D721Med (cell line): ENCODE measurements around the gene ECT2L.

Experiments
- DNase-seq: peaks from one replicate; pipeline ENCODE4 v3.0.0; 2011; ENCODE audit warnings: low spot score; ENCODE audit not compliant: insufficient read length
- FAIRE-seq: peaks from 2 replicates; lab custom pipeline; 2011; peaks lifted over from hg19 to GRCh38; lab: Jason Lieb, UNC
- TF ChIP-seq, protein P1 (sequence below): IDR thresholded peaks from 2 replicates; pipeline ENCODE4 v1.5.1; 2012; ENCODE audit warnings: mild to moderate bottlenecking, control low read depth; ENCODE audit not compliant: insufficient read depth; ENCODE audit errors: missing control alignments

ECT2L gene

GRCh38 chr6:138803861-138804260, 8.0 kb downstream of the ECT2L start:
- FAIRE-seq (no peak), DNase-seq (no peak)
- TF ChIP-seq, protein P1, sequence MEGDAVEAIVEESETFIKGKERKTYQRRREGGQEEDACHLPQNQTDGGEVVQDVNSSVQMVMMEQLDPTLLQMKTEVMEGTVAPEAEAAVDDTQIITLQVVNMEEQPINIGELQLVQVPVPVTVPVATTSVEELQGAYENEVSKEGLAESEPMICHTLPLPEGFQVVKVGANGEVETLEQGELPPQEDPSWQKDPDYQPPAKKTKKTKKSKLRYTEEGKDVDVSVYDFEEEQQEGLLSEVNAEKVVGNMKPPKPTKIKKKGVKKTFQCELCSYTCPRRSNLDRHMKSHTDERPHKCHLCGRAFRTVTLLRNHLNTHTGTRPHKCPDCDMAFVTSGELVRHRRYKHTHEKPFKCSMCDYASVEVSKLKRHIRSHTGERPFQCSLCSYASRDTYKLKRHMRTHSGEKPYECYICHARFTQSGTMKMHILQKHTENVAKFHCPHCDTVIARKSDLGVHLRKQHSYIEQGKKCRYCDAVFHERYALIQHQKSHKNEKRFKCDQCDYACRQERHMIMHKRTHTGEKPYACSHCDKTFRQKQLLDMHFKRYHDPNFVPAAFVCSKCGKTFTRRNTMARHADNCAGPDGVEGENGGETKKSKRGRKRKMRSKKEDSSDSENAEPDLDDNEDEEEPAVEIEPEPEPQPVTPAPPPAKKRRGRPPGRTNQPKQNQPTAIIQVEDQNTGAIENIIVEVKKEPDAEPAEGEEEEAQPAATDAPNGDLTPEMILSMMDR = no peak

GRCh38 chr6:138805016-138805765, 9.3 kb downstream of the ECT2L start:
- no peak for FAIRE-seq
- DNase-seq = no peak
- TF ChIP-seq, protein P1 = no peak

- DNase-seq = no peak
- TF ChIP-seq, protein P1 = no peak
- FAIRE-seq = no peak
These were observed 11.0 kb downstream of the ECT2L start for GRCh38 chr6:138806889-138807288.

GRCh38 chr6:138809677-138810076, 13.8 kb downstream of the ECT2L start:
- FAIRE-seq (no peak), DNase-seq (no peak)
- TF ChIP-seq, protein P1 = no peak

GRCh38 chr6:138811866-138812265, 16.0 kb downstream of the ECT2L start:
- DNase-seq (no peak), FAIRE-seq (no peak)
- TF ChIP-seq, protein P1 = no peak

DNA sequence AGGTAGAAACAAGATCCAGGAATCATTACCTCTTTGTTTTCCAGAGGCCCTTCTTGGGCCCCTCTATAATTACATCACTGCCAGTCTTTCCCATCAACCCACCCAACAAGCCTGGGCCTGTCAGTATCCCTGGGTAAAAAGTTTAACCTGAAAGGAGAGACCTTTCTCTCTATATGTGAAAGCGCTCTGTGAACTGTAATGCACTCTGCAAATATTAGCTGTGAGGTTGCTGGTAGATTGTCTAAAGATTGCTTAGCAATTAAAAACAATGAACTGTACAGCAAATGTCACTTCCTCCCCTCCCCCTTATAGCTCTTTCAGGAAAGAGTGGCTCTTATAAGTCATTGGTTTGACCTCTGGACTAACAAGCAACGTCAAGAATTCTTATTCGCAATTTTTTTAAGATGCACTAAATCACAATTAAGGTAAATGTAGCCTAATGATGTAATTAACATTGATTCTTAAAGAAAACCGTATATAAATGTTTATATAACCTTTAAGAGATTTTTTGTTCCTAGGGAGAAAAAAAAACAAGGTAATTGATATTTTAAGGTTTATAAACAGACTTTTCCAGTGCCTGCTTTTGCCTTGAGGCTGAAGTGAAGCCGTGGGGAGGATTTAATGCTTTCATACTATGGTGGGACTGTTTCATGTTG, 18.4 kb downstream of the ECT2L start:
- TF ChIP-seq, protein P1 = no peak
- FAIRE-seq (no peak), DNase-seq (no peak)

- TF ChIP-seq, protein P1 = no peak
- DNase-seq (no peak), FAIRE-seq (no peak)
These were observed 19.3 kb downstream of the ECT2L start for GRCh38 chr6:138815221-138815620.
